HG03280 (cell line): ENCODE data around the gene ACR.
"Not testable (repeated sequence)": the region's sequence is repeated elsewhere in the genome, so short reads cannot be mapped to it uniquely, and the experiment has no call there.

Experiments
- ATAC-seq: cut with Tn5 transposase; IDR thresholded peaks from one replicate; pipeline ENCODE4 v1.9.1; 2021; ENCODE audit warnings: mild to moderate bottlenecking, moderate library complexity; ENCODE audit not compliant: unreplicated experiment

Gene ACR

GRCh38 chr22:50731811-50732624 lies 6.0 kb upstream of the ACR start:
- no peak for ATAC-seq

- no peak for ATAC-seq
Measured at GRCh38 chr22:50732681-50733080, 5.3 kb upstream of the ACR start.

GRCh38 chr22:50733521-50734342 lies 4.3 kb upstream of the ACR start:
- no peak for ATAC-seq

DNA sequence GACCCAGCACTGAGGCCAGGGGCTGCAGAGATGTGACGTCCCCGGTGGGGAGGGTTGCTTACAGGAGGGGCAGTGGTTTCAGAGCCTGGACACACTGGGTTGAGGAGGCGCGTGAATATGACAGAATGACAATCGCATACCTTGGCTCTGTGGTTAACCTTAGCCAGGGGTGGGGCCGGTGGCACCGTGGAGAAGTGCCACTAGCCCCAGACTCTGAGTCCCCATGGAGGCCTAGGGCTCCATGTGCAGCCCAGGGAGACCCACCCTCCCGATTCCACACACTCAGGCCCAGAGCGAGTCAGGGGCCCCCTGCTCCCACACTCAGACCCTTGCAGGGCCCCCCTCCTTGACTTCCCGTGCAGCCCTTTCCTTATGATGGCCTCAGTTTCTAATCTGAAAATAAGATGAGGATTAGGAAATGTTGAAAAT lies 3.6 kb upstream of the ACR start:
- no peak for ATAC-seq

DNA sequence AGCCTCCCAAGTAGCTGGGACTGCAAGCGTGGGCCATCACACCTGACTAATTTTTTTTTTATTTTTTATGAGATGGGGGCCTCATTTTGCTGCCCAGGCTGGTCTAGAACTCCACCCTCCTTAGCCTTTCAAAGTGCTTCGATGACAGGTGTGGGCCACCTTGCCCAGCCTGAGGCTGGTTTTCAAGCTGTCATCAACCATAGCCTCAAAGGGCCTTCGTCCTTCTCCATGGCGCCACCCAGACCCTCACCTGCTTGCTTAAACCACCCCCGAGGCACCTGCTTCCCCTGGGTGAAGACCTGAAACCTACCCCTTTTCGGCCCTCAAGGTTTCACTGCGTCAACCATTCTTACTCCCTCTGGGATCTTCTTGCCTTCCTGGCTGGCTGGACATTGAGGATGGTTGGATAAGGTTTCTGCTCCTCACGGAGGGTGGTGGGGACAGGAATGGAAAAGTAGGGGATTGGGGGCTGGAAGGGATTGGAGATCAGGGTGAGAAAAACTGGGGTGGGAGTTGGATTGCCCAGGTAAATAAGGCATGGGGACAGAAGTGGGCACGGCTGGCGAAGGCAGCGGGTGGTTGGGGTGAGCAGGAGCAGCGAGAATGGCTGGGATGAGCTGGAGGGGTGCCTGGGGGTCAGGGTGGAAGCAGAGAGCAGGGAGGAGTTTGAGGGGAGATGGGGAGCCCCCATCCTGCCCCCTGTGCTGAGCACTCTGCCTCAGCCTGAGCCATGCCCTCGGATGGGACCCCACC lies 2.8 kb upstream of the ACR start:
- ATAC-seq = no peak

- no peak for ATAC-seq
Measured at GRCh38 chr22:50735739-50736030, 2.3 kb upstream of the ACR start.

DNA sequence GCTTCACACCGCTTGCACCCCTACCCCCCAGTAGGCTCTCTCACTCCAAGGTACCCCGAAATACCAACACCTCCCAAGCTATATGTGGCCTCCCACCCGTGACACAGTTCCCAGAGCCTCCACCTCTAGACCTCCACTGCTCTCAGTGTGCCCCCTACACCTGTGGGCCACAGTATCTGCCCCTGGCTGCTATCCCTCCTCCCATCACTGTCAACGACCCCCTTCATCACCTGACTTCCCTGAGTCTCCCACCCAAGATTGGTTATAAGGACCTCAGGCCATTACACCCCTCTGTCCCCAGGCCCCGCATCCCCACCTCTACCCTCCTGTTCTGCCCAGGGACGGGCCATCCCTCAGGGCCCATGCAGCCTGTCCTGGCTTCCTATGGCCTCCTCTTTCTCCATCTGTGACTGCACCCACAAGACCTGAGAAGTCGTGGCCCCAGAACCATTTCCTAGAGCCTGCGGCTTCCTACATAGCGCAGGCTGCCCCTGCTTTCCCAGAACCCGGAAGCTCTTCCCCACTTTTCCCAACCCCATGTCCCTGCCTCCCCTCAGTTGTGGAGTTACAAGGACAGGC lies 734 bp downstream of the ACR start:
- no peak for ATAC-seq

- ATAC-seq = no peak
Measured at GRCh38 chr22:50739279-50739691, 1.3 kb downstream of the ACR start.

- no peak for ATAC-seq
Measured at GRCh38 chr22:50739894-50740293, 1.9 kb downstream of the ACR start.

GRCh38 chr22:50740714-50741113 lies 2.7 kb downstream of the ACR start:
- not testable (repeated sequence) for ATAC-seq

GRCh38 chr22:50744424-50744823 lies 6.4 kb downstream of the ACR start:
- ATAC-seq = not testable (repeated sequence)

- not testable (repeated sequence) for ATAC-seq
Measured at GRCh38 chr22:50747521-50747920, 9.5 kb downstream of the ACR start.

GRCh38 chr22:50748630-50749029 lies 10.6 kb downstream of the ACR start:
- ATAC-seq = not testable (repeated sequence)

DNA sequence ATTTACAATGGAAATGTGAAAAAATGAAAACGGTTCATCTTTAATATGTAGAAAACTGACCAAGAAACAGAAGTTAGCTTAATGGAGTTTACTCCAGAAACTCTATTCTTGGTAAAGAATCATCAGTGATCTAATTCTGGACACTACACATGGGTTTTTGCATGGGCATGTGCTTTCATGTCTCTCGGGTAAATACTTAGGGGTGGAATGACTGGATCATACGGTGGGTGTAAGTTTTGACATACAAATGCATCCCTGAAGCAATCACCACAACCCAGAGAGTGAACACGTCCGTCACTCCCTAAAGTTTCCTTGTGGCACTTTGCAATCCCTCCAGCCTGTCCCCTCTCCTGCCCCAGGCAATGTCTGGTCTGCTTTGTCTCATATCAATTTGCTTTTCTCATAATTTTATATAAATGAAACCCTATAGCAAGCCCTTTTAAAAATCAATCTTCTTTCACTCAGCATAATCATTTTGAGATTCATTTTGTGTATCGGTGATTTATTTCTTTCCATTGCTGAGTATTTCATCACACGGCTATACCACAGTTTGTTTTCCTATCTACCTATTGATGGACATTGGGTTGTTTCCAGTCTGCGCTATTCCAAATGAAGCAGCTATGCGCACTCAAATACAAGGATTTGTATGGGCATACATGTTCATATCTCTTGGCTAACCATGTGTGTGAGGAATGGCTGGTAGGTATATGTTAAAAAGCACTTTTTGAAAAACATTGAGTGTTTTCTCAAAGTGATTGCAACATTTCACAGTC lies 11.5 kb downstream of the ACR start:
- not testable (repeated sequence) for ATAC-seq

- ATAC-seq = not testable (repeated sequence)
Measured at GRCh38 chr22:50755251-50755650, 17.2 kb downstream of the ACR start.

GRCh38 chr22:50756406-50756805 lies 18.4 kb downstream of the ACR start:
- not testable (repeated sequence) for ATAC-seq

DNA sequence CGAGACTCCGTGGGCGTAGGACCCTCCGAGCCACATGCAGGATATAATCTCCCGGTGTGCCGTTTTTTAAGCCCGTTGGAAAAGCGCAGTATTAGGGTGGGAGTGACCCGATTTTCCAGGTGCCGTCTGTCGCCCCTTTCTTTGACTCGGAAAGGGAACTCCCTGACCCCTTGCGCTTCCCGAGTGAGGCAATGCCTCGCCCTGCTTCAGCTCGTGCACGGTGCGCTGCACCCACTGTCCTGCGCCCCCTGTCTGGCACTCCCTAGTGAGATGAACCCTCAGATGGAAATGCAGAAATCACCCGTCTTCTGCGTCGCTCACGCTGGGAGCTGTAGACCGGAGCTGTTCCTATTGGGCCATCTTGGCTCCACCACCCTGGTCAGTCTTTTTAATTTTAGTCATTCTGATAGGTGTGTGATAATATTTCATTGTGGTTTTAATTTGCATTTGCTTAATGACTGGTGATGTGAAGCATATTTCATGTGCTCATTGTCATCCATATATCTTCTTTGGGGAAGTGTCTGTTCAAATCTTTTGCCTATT lies 19.0 kb downstream of the ACR start:
- ATAC-seq = not testable (repeated sequence)

DNA sequence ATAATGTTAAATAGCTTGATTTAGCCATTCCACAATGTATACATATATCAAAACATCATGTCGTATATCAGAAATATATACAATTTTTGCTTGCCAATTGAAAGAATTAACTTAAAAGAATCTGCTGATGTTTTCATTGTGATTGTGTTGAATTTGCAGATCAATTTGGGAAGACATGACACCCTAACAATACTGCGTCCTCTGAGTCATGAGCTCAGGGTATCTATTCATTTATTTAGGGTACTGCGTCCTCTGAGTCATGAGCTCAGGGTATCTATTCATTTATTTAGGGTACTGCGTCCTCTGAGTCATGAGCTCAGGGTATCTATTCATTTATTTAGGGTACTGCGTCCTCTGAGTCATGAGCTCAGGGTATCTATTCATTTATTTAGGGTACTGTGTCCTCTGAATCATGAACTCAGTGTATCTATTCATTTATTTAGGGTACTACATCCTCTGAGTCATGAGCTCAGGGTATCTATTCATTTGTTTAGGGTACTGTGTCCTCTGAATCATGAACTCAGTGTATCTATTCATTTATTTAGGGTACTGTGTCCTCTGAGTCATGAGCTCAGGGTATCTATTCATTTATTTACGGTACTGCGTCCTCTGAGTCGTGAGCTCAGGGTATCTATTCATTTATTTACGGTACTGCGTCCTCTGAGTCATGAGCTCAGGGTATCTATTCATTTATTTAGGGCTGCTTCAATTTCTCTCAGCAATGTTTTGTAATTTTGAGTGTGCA lies 21.8 kb downstream of the ACR start:
- not testable (repeated sequence) for ATAC-seq

GRCh38 chr22:50761829-50762228 lies 23.8 kb downstream of the ACR start:
- not testable (repeated sequence) for ATAC-seq
